ENCODE results near the gene TMEM25. TPM values are rescaled to one million over a fixed set of nuclear protein-coding genes. Genes with fewer than 3 reads are reported as not detected.
"Not testable (repeated sequence)": the region's sequence is repeated elsewhere in the genome, so short reads cannot be mapped to it uniquely, and the experiment has no call there.

The TMEM25 gene
- total RNA-seq, 1 donor from 2014 or later, result 2.7 TPM

DNA sequence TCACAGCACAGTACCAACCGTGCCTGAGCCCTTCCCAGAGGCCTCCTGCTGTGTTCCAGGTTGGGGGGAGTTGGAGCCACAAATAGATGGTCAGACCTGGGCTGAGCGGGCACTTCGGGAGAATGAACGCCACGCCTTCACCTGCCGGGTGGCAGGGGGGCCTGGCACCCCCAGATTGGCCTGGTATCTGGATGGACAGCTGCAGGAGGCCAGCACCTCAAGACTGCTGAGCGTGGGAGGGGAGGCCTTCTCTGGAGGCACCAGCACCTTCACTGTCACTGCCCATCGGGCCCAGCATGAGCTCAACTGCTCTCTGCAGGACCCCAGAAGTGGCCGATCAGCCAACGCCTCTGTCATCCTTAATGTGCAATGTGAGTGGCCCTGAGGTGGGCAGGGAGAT, 1.1 kb downstream of the TMEM25 start:
- DNase-seq (ENCODE audit: low spot score), result no peak

DNA sequence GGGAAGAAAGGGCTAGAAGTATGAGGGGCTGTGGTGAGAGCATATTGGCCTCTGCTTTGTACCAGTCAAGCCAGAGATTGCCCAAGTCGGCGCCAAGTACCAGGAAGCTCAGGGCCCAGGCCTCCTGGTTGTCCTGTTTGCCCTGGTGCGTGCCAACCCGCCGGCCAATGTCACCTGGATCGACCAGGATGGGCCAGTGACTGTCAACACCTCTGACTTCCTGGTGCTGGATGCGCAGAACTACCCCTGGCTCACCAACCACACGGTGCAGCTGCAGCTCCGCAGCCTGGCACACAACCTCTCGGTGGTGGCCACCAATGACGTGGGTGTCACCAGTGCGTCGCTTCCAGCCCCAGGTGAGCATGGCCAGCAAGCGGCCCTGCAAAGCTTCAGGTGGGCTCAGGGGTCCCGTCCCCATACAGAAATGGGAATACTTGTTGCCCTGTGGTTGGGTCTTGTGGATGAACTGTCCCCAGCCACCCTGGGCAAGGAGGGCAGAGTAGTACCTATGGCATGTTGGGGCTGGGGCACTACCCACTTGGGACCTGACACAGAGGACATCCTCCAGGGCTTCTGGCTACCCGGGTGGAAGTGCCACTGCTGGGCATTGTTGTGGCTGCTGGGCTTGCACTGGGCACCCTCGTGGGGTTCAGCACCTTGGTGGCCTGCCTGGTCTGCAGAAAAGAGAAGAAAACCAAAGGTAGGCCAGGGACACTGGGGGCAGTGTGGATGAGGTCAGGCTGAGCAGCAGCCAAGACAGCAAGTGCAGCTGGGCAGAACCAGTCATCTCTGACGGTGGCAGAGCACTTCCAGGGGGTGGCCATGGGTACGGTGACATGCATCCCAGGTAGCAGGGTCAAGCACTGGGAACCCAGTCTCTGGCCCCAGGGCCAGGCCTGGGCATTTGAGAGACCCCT, 2.1 kb downstream of the TMEM25 start:
- DNase-seq (ENCODE audit: low spot score), result no peak

DNA sequence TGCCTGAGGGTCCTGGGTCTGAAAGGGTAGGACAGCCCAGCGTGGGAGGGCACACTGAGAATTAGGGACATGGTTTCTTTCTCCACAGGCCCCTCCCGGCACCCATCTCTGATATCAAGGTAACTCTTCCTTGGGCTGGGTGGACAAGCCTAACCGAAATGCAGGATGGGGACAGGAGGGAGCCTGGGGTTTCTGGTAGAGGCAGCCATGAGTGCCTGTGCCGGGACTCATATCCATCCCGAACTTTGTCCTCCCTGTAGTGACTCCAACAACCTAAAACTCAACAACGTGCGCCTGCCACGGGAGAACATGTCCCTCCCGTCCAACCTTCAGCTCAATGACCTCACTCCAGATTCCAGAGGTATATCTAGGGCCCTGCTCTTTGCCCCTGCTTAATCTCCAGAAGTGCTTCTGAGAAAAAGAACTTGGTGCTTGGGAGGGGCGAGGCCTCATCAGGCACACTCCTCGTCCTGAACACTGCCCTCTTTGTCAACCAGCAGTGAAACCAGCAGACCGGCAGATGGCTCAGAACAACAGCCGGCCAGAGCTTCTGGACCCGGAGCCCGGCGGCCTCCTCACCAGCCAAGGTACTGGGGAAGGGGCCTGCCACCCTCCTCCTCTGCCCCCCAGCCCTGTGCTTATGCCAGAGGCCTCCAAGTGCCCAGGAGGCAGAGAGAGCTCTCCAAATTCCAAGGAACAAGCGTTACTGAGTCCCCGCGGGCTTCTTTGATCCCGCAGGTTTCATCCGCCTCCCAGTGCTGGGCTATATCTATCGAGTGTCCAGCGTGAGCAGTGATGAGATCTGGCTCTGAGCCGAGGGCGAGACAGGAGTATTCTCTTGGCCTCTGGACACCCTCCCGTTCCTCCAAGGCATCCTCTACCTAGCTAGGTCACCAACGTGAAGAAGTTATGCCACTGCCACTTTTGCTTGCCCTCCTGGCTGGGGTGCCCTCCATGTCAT, 3.1 kb downstream of the TMEM25 start:
- DNase-seq (ENCODE audit: low spot score), result no peak

DNA sequence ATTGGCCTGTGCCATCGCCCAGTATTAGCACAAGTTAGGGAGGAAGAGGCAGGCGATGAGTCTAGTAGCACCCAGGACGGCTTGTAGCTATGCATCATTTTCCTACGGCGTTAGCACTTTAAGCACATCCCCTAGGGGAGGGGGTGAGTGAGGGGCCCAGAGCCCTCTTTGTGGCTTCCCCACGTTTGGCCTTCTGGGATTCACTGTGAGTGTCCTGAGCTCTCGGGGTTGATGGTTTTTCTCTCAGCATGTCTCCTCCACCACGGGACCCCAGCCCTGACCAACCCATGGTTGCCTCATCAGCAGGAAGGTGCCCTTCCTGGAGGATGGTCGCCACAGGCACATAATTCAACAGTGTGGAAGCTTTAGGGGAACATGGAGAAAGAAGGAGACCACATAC, 4.3 kb downstream of the TMEM25 start:
- DNase-seq (ENCODE audit: low spot score), result no peak

DNA sequence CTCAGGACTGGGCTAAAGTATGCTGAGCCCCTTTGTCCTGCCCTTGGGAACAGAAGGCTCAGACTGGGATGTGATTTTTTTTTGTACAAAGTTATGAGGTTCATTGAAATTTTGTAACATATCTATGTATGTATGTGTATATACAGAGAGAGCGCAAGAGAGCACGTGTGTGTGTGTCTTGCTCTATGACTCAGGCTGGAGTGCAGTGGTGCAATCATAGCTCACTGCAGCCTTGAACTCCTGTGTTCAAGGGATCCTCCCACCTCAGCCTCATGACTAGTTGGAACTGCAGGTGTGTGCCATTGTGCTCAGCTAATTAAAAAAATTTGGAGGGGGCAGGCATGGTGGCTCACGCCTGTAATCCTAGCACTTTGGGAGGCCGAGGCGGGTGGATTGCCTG, 5.7 kb downstream of the TMEM25 start:
- peak; percentile 12 for DNase-seq (ENCODE audit: low spot score)

DNA sequence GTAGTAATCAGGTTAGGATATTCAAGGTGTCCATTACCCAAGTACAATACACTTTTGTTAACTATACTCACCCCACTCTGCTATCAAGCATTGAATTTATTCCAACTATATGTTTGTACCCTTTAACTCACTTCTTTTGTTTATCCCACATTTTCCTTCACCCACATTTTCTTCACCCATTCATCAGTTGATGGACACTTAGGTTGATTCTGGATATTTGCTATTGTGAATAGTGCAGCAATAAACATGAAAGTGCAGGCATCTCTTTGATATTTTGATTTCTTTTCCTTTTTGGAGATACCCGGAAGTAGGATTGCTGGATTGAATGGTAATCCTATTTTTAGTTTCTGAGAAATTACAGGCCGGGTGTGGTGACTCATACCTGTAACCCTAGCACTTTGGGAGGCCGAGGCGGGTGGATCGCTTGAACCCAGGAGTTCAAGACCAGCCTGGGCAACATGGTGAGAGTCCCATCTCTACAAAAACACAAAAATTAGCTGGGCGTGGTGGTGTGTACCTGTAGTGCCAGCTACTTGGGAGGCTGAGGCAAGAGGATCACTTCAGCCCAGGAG, 6.5 kb downstream of the TMEM25 start:
- peak; percentile 72 for DNase-seq (ENCODE audit: low spot score)

DNA sequence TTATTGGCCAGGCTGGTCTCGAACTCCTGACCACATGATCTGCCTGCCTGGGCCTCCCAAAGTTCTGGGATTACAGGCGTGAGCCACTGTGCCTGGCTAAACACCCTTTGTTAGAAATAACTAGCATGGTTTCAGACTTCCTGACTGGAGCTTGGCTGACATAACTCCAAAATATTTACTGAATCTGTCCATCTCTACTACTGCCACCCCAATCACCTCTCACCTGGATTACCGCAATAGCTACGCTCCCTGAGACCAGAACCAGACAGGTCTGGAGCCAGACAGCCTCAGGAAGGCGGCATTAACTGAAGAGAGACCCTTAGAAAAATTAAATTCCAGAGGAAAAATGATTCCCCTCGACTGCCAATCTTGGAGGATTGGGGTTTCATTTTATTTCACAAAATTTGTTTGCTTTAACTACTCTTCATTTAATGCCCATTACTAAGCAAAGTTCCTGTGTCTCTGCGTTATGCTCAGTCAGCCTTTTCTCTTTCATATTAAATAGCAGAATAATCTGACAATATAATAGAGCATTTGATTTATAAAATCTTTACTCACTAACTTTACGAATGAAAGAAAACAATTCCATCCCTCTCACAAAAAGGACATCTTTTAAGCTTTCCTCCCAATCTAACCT, 13.1 kb downstream of the TMEM25 start:
- peak; percentile 8 for DNase-seq (ENCODE audit: low spot score)

DNA sequence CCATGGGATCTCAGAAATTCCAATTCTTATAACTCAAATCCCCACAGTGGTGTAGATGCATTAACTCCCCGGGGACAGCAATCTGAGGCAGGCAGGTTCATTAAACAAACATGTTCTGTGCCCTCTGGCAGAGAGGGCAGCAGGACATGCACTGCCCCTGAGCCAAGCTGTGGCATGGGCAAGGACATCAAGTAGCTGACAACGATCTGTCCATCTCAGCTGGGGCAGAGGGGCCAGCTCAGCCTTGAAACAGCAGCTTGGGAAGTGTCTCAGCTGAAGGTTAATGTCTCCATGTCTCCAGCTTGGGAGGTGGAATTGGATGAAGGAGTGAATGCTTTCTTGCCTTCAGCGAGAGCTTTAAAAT, 13.6 kb downstream of the TMEM25 start:
- peak; percentile 67 for DNase-seq (ENCODE audit: low spot score)

DNA sequence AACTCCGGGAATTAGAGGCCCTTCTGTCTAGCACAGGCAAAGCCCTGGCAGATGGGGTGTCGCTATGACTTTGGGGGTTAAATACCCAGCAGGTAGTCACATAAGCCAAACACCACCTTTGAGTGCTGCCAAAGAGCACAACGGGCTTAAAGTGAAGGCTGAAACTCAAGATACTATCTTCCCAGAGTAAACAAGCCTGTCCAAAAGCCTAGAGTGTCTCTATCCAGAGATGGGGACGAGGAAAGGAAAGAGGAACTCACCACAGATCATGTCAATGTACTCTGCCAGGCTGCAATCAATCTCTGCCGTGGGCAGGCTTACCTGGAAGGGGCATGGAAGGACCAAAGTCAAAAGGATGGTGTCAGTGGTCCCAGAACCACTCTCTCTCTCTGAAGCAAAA, 14.5 kb downstream of the TMEM25 start:
- peak; percentile 18 for DNase-seq (ENCODE audit: low spot score)

DNA sequence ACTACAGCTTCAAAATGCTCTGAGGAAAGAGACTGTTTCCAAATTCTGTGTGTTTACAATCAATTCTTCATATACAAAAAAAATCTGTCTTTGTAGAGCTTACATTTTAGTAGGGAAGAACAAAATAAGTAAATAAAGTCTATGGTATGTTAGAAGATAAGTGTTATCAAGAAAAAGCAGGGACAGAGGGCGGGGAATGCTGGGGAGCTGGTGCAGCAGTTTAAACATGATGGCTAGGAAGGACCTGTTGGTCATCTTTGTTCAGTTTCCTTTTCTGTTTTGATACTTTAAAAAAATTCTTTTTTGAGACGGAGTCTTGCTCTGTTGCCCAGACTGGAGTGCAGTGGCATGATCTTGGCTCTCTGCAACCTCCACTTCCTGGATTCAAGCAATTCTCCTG, 16.1 kb downstream of the TMEM25 start:
- DNase-seq (ENCODE audit: low spot score), result peak; percentile 35

DNA sequence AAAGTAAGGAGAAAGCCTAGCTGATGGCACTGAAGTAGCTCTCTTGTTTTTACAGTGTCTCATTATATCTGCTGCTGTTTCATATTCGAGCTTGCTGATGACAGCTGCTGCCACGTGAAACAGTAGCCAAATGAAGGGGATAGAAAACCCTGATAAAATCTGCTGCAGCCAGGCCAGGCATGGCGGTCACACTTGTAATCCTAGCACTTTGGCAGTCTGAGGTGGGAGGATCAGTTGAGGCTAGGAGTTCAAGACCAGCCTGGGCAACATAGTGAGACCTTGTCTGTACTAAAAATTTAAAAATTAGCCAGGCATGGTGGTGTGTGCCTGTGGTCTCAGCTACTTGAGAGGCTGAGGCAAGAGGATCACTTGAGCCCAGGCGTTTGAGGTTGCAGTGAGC, 21.3 kb downstream of the TMEM25 start:
- peak; percentile 60 for DNase-seq (ENCODE audit: low spot score)

DNA sequence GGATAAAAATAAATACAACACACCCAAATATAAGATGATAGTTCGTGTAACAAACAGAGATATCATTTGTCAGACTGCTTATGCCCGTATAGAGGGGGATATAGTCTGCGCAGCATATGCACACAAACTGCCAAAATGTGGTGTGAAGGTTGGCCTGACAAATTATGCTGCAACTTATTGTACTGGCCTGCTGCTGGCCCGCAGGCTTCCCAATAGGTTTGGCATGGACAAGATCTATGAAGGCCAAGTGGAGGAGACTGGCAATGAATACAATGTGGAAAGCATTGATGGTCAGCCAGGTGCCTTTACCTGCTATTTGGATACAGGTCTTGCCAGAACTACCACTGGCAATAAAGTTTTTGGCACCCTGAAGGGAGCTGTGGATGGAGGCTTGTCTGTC, 29.8 kb downstream of the TMEM25 start:
- DNase-seq (ENCODE audit: low spot score), result peak; percentile 60

DNA sequence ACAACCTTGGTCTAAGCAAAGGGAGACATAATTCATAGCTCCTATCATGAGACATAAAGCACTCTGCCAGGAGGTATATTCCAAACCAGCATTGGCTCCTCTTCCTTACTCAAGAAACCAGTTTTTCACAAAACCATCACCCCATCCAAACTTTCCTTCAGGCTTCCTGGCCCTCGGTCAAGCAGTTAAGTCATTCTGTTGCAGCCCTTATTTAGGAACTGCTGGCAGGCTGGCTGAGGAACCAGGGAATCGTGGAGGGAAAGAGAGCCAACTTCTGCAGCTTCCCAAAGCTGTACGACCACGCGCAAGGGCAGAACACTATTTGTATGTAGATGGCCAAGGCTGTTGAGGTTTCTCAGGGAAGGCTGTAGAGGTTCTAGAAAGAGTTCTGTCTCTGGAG, 34.1 kb downstream of the TMEM25 start:
- peak; percentile 59 for DNase-seq (ENCODE audit: low spot score)

DNA sequence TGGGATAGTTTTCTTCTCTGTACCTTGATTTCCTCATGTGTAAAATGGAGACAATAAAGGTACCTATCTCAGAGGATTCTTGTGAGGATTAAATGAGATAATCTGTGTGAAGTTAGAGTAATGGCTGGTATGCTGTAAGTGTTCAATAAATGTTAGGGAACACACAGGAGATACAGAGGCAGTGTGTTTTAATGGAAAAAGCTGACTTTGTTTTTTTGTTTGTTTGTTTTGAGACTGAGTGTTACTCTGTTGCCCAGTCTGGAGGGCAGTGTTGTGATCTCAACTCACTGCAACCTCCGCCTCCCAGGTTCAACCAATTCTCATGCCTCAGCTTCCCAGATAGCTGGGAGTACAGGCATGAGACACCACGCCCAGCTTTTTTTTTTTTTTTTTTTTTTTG, 38.7 kb downstream of the TMEM25 start:
- DNase-seq (ENCODE audit: low spot score), result no peak

DNA sequence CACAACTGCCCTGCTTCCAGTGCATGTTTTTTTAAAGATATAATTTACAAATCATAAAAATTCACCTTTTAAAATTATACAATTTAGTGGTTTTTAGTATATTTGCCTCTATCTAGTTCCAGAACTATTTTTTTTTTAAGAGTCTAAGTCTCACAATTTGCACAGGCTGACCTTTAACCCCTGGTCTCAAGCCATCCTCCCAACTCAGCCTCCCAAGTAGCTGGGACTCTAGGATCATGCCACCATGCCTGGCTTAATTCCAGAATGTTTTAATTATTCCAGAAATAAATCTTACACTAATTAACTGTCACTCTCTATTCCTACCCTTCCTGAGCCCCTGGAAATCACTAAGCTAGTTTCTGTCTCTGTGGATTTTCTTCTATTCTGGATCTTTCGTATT, 39.8 kb downstream of the TMEM25 start:
- no peak for DNase-seq (ENCODE audit: low spot score)

DNA sequence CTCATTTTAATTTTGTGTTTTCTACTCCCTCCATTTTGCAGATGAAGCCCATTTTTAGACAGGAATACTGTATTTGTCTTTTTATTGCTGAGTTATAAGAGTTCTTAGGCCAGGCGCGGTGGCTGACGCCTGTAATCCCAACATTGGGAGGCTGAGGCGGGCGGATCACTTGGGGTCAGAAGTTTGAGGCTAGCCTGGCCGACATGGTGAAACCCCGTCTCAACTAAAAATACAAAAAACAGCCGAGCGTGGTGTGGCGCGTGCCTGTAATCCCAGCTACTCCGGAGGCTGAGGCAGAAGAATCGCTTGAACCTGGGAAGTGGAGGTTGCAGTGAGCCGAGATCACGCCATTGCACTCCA, 40.7 kb downstream of the TMEM25 start:
- DNase-seq (ENCODE audit: low spot score), result peak; percentile 81

DNA sequence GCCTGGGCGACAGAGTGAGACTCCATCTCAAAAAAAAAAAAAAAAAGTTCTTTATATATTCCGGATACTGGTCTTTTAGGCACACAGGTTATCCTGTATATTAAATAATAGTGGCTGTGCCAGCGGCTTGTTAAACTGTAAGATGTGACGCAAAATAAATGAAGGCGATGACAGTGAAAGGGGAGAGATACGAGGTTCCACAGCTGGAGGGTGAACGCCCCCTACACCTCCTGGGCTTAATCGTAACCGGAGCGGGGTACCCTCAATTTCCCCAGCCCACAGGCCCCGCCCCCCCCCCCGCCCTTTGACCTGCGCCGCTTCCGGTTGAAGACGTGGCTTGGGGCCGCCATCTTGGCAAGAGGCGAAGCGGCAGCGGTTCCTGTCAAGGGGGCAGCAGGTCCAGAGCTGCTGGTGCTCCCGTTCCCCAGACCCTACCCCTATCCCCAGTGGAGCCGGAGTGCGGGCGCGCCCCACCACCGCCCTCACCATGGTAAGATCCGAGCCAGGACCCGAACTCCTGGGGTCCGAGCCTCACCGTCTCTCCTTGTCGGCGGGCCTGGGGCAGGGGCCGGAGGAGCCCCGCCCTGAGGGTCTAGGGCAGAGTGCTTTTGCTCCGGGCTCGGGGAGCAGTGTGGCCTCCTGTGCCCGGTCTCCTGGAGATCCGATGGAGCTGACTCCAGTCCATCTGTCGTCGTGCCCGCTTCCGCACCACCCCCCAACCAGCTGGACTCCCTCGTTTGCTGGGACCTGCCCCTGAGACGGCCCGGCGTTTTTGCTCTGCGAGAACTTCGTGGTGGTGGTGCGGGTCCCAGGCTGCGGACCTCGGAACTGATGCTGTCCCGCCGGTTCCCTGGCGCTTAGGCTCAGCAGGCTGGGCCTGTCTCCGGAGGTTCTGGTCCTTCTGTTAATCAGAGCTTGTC, 41.3 kb downstream of the TMEM25 start, which contains the start of gene ARCN1:
ARCN1 (plus strand) TSS at position 349 of the 920 bp plus-strand sequence; CDS start at position 488, 139 bp downstream.
- peak; percentile 93 for DNase-seq (ENCODE audit: low spot score)

DNA sequence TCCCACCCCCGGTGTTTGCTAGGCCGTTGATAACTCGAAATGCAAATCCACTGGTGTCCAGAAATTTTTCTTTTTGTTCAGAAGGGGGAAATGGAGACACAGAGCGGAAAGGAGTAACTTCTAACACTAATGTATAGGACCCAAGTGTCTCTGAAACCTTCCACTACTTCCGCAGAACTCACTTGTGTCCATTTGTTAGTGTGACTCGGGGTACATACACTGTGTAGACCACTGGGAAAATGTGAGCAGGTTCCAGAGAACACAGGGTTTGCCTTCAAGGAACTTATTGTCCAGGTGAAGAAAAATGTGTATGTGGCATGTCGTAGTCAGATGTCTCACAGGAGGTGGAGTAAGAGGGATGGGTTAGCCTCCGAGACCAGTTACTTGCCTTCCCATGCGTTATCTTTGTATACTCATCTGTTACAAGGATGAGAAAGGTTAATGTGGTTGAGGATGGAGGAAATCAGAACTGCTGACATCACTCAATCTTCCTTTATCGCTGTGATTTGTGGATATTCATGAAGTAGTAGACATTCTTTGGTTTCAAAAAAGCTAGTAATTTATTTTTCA, 42.1 kb downstream of the TMEM25 start:
- no peak for DNase-seq (ENCODE audit: low spot score)

DNA sequence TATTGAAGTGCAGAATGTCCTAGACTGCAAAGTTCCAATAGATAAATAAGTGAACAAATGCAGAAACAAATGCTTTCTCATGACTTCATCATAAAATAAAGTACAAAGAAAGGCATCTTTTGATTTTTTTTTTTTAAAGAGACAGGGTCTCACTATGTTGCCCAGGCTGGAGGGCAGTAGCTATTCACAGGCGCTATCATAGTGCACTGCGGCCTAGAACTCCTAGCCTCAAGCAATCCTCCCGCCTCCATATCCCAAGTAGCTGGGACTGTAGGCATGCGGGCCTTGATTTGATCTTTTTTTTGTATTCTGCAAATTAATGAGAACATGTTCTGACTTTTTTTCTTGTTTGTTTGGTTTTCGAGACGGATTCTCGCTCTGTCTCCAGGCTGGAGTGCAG, 43.6 kb downstream of the TMEM25 start:
- DNase-seq (ENCODE audit: low spot score), result no peak

DNA sequence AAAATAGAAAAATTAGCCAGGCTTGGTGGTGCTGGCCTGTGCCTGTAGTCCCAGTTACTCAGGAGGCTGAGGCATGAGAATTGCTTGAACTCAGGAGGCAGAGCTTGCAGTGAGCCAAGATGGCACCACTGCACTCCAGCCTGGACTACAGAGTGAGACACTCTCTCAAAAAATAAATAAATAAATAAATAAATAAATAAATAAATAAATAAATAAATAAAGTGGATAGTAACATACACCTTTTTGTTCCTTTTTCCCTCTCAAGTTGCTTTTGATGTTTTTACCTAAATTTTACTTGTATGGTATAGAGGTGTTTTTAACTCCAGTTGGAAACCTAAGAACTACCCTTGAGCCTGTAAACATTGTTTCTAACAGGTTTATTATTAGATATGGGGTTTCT, 47.0 kb downstream of the TMEM25 start:
- DNase-seq (ENCODE audit: low spot score), result not testable (repeated sequence)

Data from mesenteric fat pad (tissue), 1 donor.